Measurements from ENCODE around the gene RBM19.

DNA sequence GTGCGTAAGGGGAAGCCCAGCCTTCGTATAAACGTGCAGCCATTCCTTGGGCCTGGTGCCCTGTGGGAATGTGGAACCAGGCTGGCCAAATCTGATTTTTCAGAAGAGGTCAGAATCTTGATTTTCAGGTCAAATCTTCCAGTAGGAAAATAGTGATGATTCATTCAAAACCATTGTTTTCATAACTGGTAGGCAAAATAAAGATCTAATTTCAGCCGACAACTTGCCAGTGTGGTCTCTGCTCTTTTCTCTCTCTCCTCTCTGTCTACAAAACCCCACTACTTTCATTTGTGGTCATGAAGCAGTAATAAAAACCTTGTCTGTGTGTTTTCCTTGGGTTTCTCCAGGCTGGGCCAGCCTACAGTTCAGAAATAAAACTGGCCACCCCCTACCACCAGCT lies 135.1 kb downstream of the RBM19 start:
- TF ChIP-seq, protein P1, sequence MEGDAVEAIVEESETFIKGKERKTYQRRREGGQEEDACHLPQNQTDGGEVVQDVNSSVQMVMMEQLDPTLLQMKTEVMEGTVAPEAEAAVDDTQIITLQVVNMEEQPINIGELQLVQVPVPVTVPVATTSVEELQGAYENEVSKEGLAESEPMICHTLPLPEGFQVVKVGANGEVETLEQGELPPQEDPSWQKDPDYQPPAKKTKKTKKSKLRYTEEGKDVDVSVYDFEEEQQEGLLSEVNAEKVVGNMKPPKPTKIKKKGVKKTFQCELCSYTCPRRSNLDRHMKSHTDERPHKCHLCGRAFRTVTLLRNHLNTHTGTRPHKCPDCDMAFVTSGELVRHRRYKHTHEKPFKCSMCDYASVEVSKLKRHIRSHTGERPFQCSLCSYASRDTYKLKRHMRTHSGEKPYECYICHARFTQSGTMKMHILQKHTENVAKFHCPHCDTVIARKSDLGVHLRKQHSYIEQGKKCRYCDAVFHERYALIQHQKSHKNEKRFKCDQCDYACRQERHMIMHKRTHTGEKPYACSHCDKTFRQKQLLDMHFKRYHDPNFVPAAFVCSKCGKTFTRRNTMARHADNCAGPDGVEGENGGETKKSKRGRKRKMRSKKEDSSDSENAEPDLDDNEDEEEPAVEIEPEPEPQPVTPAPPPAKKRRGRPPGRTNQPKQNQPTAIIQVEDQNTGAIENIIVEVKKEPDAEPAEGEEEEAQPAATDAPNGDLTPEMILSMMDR (IDR thresholded peaks at IDR 0.05; ENCODE audit: low read depth, low read length, missing input control): no peak
- no peak for TF ChIP-seq JUND (IDR thresholded peaks at IDR 0.05)
- TF ChIP-seq, protein P2, sequence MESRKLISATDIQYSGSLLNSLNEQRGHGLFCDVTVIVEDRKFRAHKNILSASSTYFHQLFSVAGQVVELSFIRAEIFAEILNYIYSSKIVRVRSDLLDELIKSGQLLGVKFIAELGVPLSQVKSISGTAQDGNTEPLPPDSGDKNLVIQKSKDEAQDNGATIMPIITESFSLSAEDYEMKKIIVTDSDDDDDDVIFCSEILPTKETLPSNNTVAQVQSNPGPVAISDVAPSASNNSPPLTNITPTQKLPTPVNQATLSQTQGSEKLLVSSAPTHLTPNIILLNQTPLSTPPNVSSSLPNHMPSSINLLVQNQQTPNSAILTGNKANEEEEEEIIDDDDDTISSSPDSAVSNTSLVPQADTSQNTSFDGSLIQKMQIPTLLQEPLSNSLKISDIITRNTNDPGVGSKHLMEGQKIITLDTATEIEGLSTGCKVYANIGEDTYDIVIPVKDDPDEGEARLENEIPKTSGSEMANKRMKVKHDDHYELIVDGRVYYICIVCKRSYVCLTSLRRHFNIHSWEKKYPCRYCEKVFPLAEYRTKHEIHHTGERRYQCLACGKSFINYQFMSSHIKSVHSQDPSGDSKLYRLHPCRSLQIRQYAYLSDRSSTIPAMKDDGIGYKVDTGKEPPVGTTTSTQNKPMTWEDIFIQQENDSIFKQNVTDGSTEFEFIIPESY (IDR thresholded peaks at IDR 0.05): no peak
- no peak for TF ChIP-seq RAD21 (IDR thresholded peaks at IDR 0.05)
- TF ChIP-seq MAX (IDR thresholded peaks at IDR 0.05): no peak
- TF ChIP-seq GABPA (IDR thresholded peaks at IDR 0.05 in 1 of 2, conservative IDR thresholded peaks at IDR 0.05 in 1 of 2): no peak
- no peak for TF ChIP-seq YY1 (IDR thresholded peaks at IDR 0.05)
